Bronchial epithelial cell (primary cell): ENCODE results near the gene TRIM41. TPM values are rescaled to one million over a fixed set of nuclear protein-coding genes. Genes with fewer than 3 reads are reported as not detected.

Source experiments
- DNase-seq: peaks from one replicate; pipeline ENCODE4 v3.0.0-alpha.2; 2010; ENCODE audit warnings: low read depth
- FAIRE-seq: peaks from 2 replicates; lab custom pipeline; 2011; peaks lifted over from hg19 to GRCh38; lab: Jason Lieb, UNC
- H3K27me3 ChIP-seq: 2 replicates; pipeline ENCODE4 v1.5.1; 2011; ENCODE audit warnings: low read length; ENCODE audit not compliant: control insufficient read depth, insufficient read depth
- H3K36me3 ChIP-seq: 2 replicates; pipeline ENCODE4 v1.5.1; 2011; ENCODE audit warnings: low read length; ENCODE audit not compliant: control insufficient read depth, insufficient read depth
- H3K4me3 ChIP-seq: 2 replicates; pipeline ENCODE4 v1.5.1; 2011; ENCODE audit warnings: mild to moderate bottlenecking, low read depth, low read length, control low read depth
- total RNA-seq: library from RNA; depleted of rRNA; stranded (reverse); fragments of >200 nt; gene quantifications from 2 replicates; pipeline ENCODE4 v1.2.1, GENCODE V29; 2014
- TF ChIP-seq, protein P1 (sequence below): IDR thresholded peaks from 2 replicates; pipeline ENCODE4 v1.5.1; 2011; ENCODE audit warnings: mild to moderate bottlenecking, moderate library complexity, low read length, control low read depth, inconsistent platforms; ENCODE audit not compliant: insufficient read depth, severe bottlenecking

Gene TRIM41
- total RNA-seq, 1 donor from 2014 or later, result 10.3 TPM

DNA sequence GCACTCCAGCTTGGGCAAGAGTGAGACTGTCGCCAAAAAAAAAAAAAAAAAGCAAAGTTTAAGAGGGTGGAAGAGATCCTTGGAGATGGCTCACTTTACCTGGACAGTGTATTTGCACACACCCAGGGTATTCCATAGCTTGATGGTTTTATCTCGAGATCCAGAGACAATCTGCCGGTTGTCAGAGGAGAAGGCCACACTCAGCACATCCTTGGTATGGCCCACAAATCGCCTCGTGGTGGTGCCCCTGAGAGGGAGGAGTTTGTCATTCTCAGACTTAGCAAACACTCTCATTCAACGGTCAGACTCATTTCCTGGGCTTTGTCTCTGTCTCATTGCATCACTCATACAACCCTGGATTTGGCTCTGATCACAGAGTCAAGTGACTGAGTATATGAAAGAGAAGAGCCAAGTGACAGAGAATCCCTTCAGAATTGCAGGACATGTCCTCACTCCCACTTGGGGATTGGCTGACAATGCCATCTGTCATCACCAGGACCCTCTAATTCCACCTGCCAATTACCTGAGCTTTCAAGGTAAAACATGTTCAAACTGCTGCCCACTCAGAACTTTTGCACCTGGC, 18.4 kb downstream of the TRIM41 start:
- FAIRE-seq (no peak), DNase-seq (peak; percentile 95)
- no peaks in the 10 kb centered on the region for H3K27me3 ChIP-seq
- TF ChIP-seq, protein P1, sequence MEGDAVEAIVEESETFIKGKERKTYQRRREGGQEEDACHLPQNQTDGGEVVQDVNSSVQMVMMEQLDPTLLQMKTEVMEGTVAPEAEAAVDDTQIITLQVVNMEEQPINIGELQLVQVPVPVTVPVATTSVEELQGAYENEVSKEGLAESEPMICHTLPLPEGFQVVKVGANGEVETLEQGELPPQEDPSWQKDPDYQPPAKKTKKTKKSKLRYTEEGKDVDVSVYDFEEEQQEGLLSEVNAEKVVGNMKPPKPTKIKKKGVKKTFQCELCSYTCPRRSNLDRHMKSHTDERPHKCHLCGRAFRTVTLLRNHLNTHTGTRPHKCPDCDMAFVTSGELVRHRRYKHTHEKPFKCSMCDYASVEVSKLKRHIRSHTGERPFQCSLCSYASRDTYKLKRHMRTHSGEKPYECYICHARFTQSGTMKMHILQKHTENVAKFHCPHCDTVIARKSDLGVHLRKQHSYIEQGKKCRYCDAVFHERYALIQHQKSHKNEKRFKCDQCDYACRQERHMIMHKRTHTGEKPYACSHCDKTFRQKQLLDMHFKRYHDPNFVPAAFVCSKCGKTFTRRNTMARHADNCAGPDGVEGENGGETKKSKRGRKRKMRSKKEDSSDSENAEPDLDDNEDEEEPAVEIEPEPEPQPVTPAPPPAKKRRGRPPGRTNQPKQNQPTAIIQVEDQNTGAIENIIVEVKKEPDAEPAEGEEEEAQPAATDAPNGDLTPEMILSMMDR, result peak; percentile 12
- H3K36me3 ChIP-seq, result peaks cover 38% of the 10 kb centered on the region
- peak overlapping the region; percentile 93 for H3K4me3 ChIP-seq

DNA sequence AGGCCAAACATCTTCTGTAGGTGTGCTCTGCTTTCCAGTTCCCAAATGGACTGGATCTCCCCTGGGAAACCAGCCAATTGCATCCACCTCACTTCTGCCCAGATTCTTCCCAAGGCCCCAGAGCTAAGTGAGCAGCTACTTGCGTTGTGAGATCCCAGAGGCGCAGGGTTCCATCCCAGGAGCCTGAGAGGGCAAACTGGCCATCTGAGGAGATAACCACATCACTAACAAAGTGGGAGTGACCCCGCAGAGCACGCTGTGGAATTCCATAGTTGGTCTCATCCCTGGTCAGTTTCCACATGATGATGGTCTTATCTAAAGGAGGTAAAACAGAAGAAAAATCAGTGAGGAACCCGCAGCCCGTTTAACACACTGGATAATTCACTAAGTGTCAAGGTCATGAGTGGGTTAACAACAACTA, 19.0 kb downstream of the TRIM41 start:
- TF ChIP-seq, protein P1, result no peak
- no peaks in the 10 kb centered on the region for H3K27me3 ChIP-seq
- peak overlapping the region; percentile 93 for H3K4me3 ChIP-seq
- peaks cover 33% of the 10 kb centered on the region for H3K36me3 ChIP-seq
- no peak for FAIRE-seq
- no peak for DNase-seq

- no peak for DNase-seq
- TF ChIP-seq, protein P1, result no peak
- H3K27me3 ChIP-seq, result no peaks in the 10 kb centered on the region
- peak overlapping the region; percentile 93 for H3K4me3 ChIP-seq
- FAIRE-seq, result no peak
- peaks cover 25% of the 10 kb centered on the region for H3K36me3 ChIP-seq
Measured at GRCh38 chr5:181243018-181243563, 20.0 kb downstream of the TRIM41 start.

DNA sequence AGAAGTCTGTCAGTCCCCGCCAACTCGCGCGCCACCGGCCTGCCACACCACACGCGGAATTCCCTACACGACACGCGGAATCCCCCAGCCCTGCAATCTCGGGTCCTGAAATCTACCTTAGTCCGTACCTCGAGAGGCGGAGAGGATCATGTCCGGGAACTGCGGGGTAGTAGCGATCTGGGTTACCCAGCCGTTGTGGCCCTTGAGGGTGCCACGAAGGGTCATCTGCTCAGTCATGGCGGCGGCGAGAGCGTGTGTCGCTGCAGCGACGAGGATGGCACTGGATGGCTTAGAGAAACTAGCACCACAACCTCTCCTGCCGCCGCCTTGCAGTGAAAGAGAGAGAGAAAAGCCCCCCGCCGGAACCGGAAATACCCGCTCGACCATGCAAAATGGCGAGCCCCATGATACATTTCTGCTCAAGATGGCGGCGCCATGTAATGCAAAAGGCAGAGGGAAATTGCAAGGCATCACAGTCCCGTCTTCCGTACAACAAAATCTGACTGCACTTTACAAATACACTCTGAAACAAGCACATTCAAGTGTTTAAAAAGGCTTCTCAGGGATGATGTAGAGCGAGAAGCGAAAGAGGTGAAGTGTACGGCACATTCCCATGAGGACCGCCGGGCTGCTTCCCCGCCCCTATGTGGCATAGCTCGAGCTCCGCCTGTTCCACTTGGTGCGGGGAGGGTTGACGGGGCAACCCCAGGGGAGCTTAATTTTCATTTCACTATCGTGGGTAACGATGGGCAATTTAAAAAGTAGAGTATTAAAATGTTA, 20.7 kb downstream of the TRIM41 start, which contains the start of gene RACK1:
Gene RACK1 (minus strand): TSS at position 343 of the 780 bp plus-strand sequence. CDS start 106 bp downstream, at position 237.
- FAIRE-seq (no peak), DNase-seq (peak; percentile 72)
- peaks cover 22% of the 10 kb centered on the region for H3K36me3 ChIP-seq
- TF ChIP-seq, protein P1, result no peak
- H3K27me3 ChIP-seq, result no peaks in the 10 kb centered on the region
- peak within 1 kb of the TSS; percentile 93 for H3K4me3 ChIP-seq

DNA sequence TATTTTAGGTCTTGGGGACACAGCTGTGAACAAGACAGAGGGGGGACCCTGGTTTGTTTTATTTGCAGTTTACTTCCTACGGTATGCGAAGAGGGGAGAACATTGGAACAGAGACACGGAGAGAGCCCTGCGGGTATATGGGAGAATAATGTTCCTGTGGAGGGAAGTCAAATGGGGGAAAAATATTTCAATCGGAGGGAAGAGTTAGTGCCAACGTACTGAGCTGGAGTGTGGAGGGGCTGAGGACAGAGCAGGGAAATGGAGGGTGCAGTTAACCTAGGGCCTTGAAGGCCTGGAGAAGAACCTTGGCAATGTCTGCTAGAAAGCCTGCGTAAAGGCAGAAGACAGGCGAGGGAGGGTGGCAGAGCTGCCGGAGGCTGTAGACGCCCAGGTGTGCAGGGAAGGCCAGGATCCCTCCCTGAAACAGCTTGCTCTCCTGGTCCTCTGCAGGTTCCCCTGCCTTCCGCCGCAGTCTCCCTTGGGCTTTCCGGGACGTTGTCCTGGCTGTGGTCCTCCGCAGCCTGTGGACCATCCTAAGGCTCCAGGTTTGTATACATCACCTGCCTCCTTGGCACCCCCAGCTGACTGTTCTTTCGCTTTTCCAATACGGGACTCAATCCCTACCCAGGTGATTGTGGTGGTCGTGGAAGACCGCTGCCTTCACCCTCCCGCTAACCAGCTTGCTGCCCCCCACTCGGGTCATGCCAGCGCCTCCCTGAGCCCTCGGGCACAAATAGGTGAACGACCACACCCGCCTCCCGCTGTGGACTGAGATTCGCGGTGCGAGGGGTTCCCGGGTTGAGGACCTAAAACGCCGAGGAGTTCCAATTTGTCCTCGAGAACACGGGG, 22.6 kb downstream of the TRIM41 start:
- peak overlapping the region; percentile 71 for H3K4me3 ChIP-seq
- no peak for DNase-seq
- H3K27me3 ChIP-seq, result no peaks in the 10 kb centered on the region
- TF ChIP-seq, protein P1, result no peak
- peaks cover 12% of the 10 kb centered on the region for H3K36me3 ChIP-seq
- no peak for FAIRE-seq
